Stimulated activated CD4-positive, alpha-beta T cell treated with anti-CD3 and anti-CD28 coated beads, TNF-alpha, amount 100 ng/mL, for 1 hour (primary cell): Measurements from ENCODE around the gene DOCK9.

Experiments used
- DNase-seq, 3 donors: peaks; one replicate each; pipeline ENCODE4 v3.0.0-alpha.2; 2020; ENCODE audit warnings: low read depth in 3 of 3, low spot score in 1 of 3

The DOCK9 gene

GRCh38 chr13:98977568-98978265, at the start of gene DOCK9:
Gene DOCK9 (minus strand): TSS chr13:98978064. CDS start chr13:98977909, 155 bp downstream.
- no peak for DNase-seq

- no peak for DNase-seq
Measured at GRCh38 chr13:99027260-99027659, 49.4 kb upstream of the DOCK9 start.

GRCh38 chr13:99022941-99023340, 45.1 kb upstream of the DOCK9 start:
- DNase-seq = no peak

- no peak for DNase-seq
Measured at GRCh38 chr13:99018418-99019180, 40.7 kb upstream of the DOCK9 start.

GRCh38 chr13:99015606-99016490, 38.0 kb upstream of the DOCK9 start:
- DNase-seq = no peak

- DNase-seq = no peak
Measured at GRCh38 chr13:99014522-99014921, 36.7 kb upstream of the DOCK9 start.

GRCh38 chr13:99013951-99014350, 36.1 kb upstream of the DOCK9 start:
- no peak for DNase-seq

GRCh38 chr13:99012539-99012938, 34.7 kb upstream of the DOCK9 start:
- DNase-seq = no peak

- no peak for DNase-seq
Measured at GRCh38 chr13:99009987-99010551, 32.2 kb upstream of the DOCK9 start.

- no peak for DNase-seq
Measured at GRCh38 chr13:99008577-99008976, 30.7 kb upstream of the DOCK9 start.

- DNase-seq = no peak
Measured at GRCh38 chr13:99007414-99007986, 29.6 kb upstream of the DOCK9 start.

GRCh38 chr13:99005609-99006008, 27.7 kb upstream of the DOCK9 start:
- DNase-seq = no peak

GRCh38 chr13:99004978-99005377, 27.1 kb upstream of the DOCK9 start:
- DNase-seq = no peak

- DNase-seq = no peak
Measured at GRCh38 chr13:99003851-99004471, 26.1 kb upstream of the DOCK9 start.

- no peak for DNase-seq
Measured at GRCh38 chr13:99003186-99003585, 25.3 kb upstream of the DOCK9 start.

GRCh38 chr13:99002172-99002710, 24.4 kb upstream of the DOCK9 start:
- no peak for DNase-seq

- DNase-seq = no peak
Measured at GRCh38 chr13:99000137-99000536, 22.3 kb upstream of the DOCK9 start.

GRCh38 chr13:98999639-98999952, 21.7 kb upstream of the DOCK9 start:
- no peak for DNase-seq

GRCh38 chr13:98998831-98999638, 21.2 kb upstream of the DOCK9 start:
- DNase-seq = no peak
